OCI-LY7 (cell line): ENCODE data around the gene PLPP6. TPM values are rescaled to one million over a fixed set of nuclear protein-coding genes. Genes with fewer than 3 reads are reported as not detected.

Experiments used
- BruUV-seq: library from RNA; stranded (reverse); fragments of 400-500 nt; replicated peaks from 2 replicates; lab custom pipeline; 2021; lab: Mats Ljungman, UMichigan
- CTCF ChIA-PET: fragments of 300-600 bp; sonication (Branson Sonifier 250); formaldehyde crosslinking; loops from one replicate; lab custom pipeline; 2022; ENCODE audit warnings: antibody characterized with exemption; ENCODE audit not compliant: unreplicated experiment; lab: Charles Lee
- POLR2A ChIA-PET: fragments of 300-600 bp; sonication (Branson Sonifier 250); formaldehyde crosslinking; loops from one replicate; lab custom pipeline; 2022; ENCODE audit warnings: antibody characterized with exemption; lab: Charles Lee
- DNase-seq: peaks from one replicate; pipeline ENCODE4 v3.0.0-alpha.2; 2015; ENCODE audit warnings: low spot score
- H2AFZ ChIP-seq: fragments of 200-600 bp; sonication (generic), shearing (Covaris generic); 2 replicates; pipeline ENCODE4 v1.6.1; 2014; ENCODE audit warnings: mild to moderate bottlenecking, antibody characterized with exemption, low read length, moderate library complexity
- H3K27ac ChIP-seq: fragments of 200-600 bp; sonication (generic); 2 replicates; pipeline ENCODE4 v1.5.1; 2014; ENCODE audit warnings: mixed run types, low read depth, mild to moderate bottlenecking, moderate library complexity, low read length, inconsistent platforms; ENCODE audit not compliant: poor library complexity, severe bottlenecking
- H3K36me3 ChIP-seq: fragments of 200-600 bp; sonication (generic); 2 replicates; pipeline ENCODE4 v1.6.1; 2014; ENCODE audit warnings: mild to moderate bottlenecking, antibody characterized with exemption, low read length, moderate library complexity, mixed read lengths; ENCODE audit not compliant: insufficient read depth
- H3K4me1 ChIP-seq: fragments of 200-600 bp; sonication (generic); 2 replicates; pipeline ENCODE4 v1.5.1; 2014; ENCODE audit warnings: mild to moderate bottlenecking, low read length; ENCODE audit not compliant: insufficient read depth, poor library complexity, severe bottlenecking
- H3K4me2 ChIP-seq: fragments of 200-600 bp; sonication (generic); 2 replicates; pipeline ENCODE4 v1.6.1; 2014; ENCODE audit warnings: mild to moderate bottlenecking, low read length
- H3K4me3 ChIP-seq: fragments of 200-600 bp; sonication (generic); 2 replicates; pipeline ENCODE4 v1.5.1; 2014; ENCODE audit warnings: mild to moderate bottlenecking, low read depth, low read length; ENCODE audit not compliant: poor library complexity, severe bottlenecking
- H3K79me2 ChIP-seq: fragments of 200-600 bp; sonication (generic); 2 replicates; pipeline ENCODE4 v1.6.1; 2016; ENCODE audit warnings: low read depth, mild to moderate bottlenecking, low read length, moderate library complexity, mixed read lengths; ENCODE audit not compliant: insufficient read depth
- H3K9me2 ChIP-seq: fragments of 200-600 bp; sonication (generic); 2 replicates; pipeline ENCODE4 v1.6.1; 2016; ENCODE audit warnings: mild to moderate bottlenecking, low read length, mixed read lengths; ENCODE audit not compliant: insufficient read depth
- H3K9me3 ChIP-seq: fragments of 200-600 bp; sonication (generic); 2 replicates; pipeline ENCODE4 v1.6.1; 2014; ENCODE audit warnings: mild to moderate bottlenecking, mixed run types, low read length, mixed read lengths
- H4K20me1 ChIP-seq: fragments of 200-600 bp; sonication (generic); 2 replicates; pipeline ENCODE4 v1.6.1; 2014; ENCODE audit warnings: mild to moderate bottlenecking, antibody characterized with exemption, low read length, moderate library complexity, mixed read lengths; ENCODE audit not compliant: insufficient read depth
- CTCF ChIP-seq: fragments of 200-600 bp; sonication (generic); conservative IDR thresholded peaks from 2 replicates; pipeline ENCODE4 v1.5.1; 2014; ENCODE audit warnings: mild to moderate bottlenecking, antibody characterized with exemption, low read length, moderate library complexity, mixed read lengths
- EZH2phosphoT487 ChIP-seq: fragments of 200-600 bp; sonication (generic); IDR thresholded peaks from 2 replicates; pipeline ENCODE4 v1.6.1; 2018; ENCODE audit warnings: low read depth, borderline replicate concordance, mild to moderate bottlenecking, mixed run types, antibody characterized with exemption, low read length, moderate library complexity, mixed read lengths
- intact Hi-C: fragments of 100-400 bp; cut with micrococcal nuclease; formaldehyde crosslinking; loops from one replicate; pipeline ENCODE4 v1.10.0; 2022; ENCODE audit not compliant: unreplicated experiment
- total RNA-seq, 2 experiments: library from RNA; depleted of rRNA in 1 of 2; stranded (reverse); fragments of >200 nt in 1 of 2; shearing (Covaris generic) in 1 of 2; gene quantifications; 2 replicates each; pipeline ENCODE4 v1.2.3, GENCODE V29; 2014 to 2022

PLPP6 gene
- total RNA-seq, 2 experiments from 2014 or later: 4.6 to 8.1 TPM

- intact Hi-C loops: no loop called here
- POLR2A ChIA-PET: interaction anchor here (0.6 kb wide), 1 partner anchor 978 kb away, joined by 4 read pairs; no protein-coding TSS in a partner anchor
Measured at GRCh38 chr9:4622016-4622415, 40.1 kb upstream of the PLPP6 start.

DNA sequence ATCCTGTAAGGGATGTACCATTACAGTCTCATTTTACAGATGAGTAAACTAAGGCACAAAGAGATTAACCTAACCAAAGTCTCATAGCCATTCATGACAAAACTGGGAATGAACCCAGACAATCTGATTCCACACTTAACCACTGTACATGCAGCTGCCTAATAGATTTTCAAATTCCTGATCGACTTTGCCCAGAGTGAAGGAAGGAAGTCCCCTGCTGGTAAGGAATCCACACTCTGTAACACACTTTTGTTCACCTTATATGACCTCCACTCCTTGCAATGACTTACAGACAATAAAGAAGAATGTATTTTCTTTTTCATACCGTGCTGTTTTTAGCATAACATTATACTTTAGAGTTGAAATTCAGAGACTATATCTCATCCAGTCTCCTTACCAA, 31.3 kb upstream of the PLPP6 start:
- intact Hi-C loops: loop anchor here (10.0 kb wide), 1 partner anchor 316 kb away; no protein-coding TSS in a partner anchor
- no peaks in the 10 kb centered on the region for H3K36me3 ChIP-seq
- H2AFZ ChIP-seq: no peak overlapping the region
- no peak overlapping the region for H3K4me2 ChIP-seq
- no peak for DNase-seq
- TF ChIP-seq EZH2phosphoT487: no peak
- no peak for TF ChIP-seq CTCF
- H3K9me2 ChIP-seq: no peaks in the 10 kb centered on the region
- POLR2A ChIA-PET: interaction anchor here (0.5 kb wide), 1 partner anchor 678 kb away, joined by 3 read pairs; no protein-coding TSS in a partner anchor
- CTCF ChIA-PET: no interaction called here
- BruUV-seq: no TSS peak
- no peaks in the 10 kb centered on the region for H3K9me3 ChIP-seq
- no peaks in the 10 kb centered on the region for H3K4me1 ChIP-seq
- no peaks in the 10 kb centered on the region for H4K20me1 ChIP-seq
- no peaks in the 10 kb centered on the region for H3K79me2 ChIP-seq
- H3K4me3 ChIP-seq: no peak overlapping the region
- no peak overlapping the region for H3K27ac ChIP-seq

More at GRCh38 chr9:4622016-4622415, 40.1 kb upstream of the PLPP6 start:
- no TSS peak for BruUV-seq
- no peak for TF ChIP-seq EZH2phosphoT487
- TF ChIP-seq CTCF: no peak
- Histone ChIP-seq H3K9me3 (no peaks in the 10 kb centered on the region), H3K4me2 (no peak overlapping the region), H4K20me1 (no peaks in the 10 kb centered on the region), H3K4me1 (no peaks in the 10 kb centered on the region), H3K4me3 (no peak overlapping the region), H3K79me2 (no peaks in the 10 kb centered on the region), H3K36me3 (no peaks in the 10 kb centered on the region), H3K27ac (no peak overlapping the region), H3K9me2 (no peaks in the 10 kb centered on the region), H2AFZ (no peak overlapping the region)
- DNase-seq: no peak
- CTCF ChIA-PET: no interaction called here

DNA sequence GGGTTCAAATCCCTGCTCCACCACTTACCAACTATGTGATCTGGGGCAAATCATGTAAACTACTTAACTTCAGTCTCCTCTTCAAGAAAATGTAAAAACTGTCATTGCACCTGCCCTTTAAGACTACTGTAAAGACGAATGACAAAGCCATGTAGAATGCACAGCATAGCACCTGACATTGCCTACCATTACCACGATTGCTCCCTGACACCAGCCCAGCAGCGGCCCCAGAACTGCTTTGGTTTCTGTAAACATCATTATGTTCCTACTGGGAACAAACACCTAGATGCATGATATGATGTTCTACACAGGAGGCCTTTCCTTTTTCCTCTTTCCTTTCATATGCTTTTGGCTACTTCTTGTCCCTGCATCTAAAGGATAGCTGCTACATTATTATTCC, 23.1 kb upstream of the PLPP6 start:
- H3K4me2 ChIP-seq: no peak overlapping the region
- no peaks in the 10 kb centered on the region for H3K36me3 ChIP-seq
- no peak overlapping the region for H3K27ac ChIP-seq
- H3K79me2 ChIP-seq: no peaks in the 10 kb centered on the region
- CTCF ChIA-PET: no interaction called here
- H3K9me3 ChIP-seq: no peaks in the 10 kb centered on the region
- BruUV-seq: no TSS peak
- intact Hi-C loops: loop anchor here (10.0 kb wide), 1 partner anchor 324 kb away; no protein-coding TSS in a partner anchor
- no peak for DNase-seq
- H4K20me1 ChIP-seq: no peaks in the 10 kb centered on the region
- no peak overlapping the region for H3K4me3 ChIP-seq
- TF ChIP-seq EZH2phosphoT487 (no peak), CTCF (no peak)
- H2AFZ ChIP-seq: no peak overlapping the region
- no peaks in the 10 kb centered on the region for H3K4me1 ChIP-seq
- no peaks in the 10 kb centered on the region for H3K9me2 ChIP-seq
- POLR2A ChIA-PET: no interaction called here
